Measurements from ENCODE around the gene SLC1A1.
"Not testable (repeated sequence)": the region's sequence is repeated elsewhere in the genome, so short reads cannot be mapped to it uniquely, and the experiment has no call there.

SLC1A1 gene

DNA sequence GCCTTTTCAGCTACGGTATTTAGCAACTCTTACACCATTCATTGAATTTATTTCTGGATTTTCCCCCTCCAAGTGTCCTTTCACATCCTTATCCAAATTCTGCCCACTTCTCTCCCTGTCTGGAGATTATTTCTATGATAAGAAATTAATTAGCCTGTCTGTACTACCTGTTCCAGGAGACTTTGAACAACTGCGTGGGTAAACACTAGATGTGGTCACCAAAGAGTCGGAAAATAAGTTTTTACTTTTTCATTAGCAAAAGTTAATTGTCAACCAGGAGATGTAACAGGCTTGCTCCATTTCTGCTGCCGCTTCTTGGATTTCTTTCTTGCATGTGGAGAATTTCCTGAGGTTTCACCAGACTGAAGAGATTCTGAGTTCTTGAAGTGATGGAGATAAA lies 14.0 kb downstream of the SLC1A1 start:
- DNase-seq (ENCODE audit: low read depth in 3 of 3, low spot score in 1 of 3), result no peak

DNA sequence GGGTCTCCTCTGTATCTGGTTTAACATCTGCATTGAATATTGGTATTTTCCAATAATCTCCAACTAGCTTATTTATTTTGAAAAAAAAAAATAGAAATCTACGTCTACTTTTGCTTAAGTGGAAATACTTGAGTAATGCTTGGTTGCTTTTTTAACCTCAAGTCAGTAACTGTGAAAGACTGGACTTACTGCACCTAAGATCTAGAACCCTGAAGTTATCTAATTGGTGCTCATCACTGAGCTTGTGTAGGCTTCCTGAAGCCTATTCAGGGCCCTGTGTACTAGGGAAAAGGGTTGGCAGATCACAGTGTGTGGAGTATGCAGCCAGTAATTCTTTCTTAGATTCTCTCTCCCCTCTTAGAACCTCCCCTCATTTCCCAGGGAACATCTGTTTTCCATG lies 16.2 kb downstream of the SLC1A1 start:
- no peak for DNase-seq (ENCODE audit: low read depth in 3 of 3, low spot score in 1 of 3)

DNA sequence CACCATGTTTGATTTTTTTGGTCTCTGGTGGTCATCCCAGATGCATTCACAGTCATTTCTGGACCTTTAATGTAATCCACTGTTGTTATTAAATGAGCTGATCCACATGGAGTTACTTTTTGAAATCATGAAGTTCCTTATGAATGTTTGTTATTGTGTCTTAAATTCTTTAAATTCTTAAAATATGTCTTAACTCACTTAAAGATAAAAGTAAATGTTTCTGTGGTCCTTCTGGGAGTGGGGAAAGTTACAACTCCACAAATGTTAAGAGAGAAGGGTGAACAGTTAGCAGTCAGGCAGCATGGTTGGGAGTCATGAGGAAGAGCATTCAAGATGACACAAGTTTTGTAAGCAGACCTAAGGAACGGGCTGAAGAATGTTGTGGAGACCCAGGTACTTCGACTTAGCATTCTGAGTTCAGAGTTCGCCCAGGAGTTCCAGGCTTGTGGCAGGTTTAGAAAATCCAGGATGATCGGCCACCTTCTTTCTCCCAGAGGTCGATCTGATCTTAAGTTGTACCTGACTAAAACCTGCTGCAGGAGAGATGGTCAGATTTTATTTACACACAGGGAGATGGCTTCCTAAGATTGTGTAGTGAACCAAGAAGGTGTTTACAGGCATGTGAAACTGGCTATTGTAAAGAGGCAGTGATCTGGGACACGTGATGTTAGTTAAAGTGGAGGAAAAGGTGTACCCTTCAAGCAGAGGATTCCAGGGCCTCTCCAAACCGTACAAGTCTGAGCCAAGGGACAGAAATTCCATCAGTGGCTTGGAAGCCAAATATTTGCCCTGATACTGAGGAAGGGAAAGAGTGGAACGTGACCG lies 17.2 kb downstream of the SLC1A1 start:
- no peak for DNase-seq (ENCODE audit: low read depth in 3 of 3, low spot score in 1 of 3)

DNA sequence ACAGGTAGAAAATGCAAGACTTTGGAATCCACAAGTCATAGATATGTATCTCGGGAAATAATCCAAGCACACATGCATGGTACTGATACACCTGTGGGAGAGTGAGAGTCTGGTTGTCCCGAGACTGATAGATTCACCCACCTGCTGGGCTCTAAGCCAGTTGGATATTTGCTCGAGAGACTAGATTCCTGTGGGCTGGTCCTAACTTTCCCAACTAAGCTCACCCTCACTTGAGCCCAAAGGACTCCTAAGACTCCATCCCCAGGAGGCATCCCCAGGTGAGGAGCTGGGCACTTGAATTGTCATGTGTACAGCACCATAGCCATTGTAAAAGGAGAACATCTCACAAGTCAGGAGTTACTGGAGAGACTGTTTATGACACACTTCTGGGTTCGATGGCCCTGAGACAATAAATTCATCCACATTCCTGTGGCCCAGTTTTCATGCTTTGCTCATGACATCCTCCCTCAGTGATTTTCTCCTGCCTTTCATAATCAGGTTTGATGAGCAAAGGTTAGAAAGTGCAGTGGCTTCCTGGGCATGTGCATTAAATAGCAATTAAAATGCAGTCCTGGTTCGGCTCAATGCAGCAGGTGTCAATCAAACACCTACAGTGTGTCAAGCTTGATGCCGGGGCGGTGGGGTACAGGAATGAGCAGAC lies 18.1 kb downstream of the SLC1A1 start:
- DNase-seq (ENCODE audit: low read depth in 3 of 3, low spot score in 1 of 3), result no peak

DNA sequence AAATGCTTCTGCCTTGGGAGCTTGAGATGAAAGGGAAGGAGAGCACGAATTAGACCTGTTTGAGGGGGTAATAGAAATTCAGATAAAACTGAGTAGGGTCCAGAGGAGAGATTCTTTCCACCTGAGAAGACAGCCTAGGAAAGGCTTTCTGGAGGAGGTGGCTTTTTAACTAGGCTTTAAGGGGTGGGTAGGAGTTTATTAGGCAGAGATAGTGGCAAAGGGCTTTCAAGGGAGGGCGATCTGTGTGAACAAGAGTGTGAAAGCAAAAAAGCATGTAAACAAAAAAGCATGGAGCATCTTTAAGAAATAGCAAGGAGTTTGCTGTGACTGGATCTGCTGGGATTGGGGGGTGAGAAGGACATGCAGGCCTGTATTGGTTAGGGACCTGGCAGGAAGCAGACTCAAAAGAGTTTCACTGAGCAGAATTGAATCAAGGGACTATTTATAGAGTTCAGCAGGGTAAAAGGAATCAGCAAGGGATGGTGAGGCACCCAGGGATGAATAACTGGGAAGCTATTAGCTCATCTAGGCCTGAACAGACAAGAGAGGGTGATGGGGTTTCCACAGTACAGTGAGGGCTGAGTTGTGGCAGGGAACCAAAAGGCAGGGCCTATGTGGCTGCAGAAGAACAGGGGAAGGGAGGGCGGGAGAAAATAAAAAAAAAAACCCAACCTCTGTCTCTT lies 18.8 kb downstream of the SLC1A1 start:
- no peak for DNase-seq (ENCODE audit: low read depth in 3 of 3, low spot score in 1 of 3)

DNA sequence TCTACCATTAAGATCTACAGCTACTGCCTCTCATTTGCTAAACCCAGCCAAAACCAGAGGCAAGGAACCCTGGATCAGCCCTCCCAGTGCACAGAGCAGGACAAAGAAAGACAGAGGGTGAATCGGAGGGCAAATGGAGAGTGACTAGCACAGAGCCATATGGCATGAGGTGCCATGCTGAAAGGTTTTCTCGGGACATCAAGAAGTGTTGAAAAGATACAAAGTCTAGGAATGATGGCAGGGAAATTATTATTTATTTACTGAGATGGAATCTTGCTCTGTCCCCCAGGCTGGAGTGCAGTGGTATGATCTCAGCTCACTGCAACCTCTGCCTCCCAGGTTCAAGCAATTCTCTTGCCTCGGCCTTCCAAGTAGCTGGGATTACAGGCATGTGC lies 19.3 kb downstream of the SLC1A1 start:
- DNase-seq (ENCODE audit: low read depth in 3 of 3, low spot score in 1 of 3), result no peak

DNA sequence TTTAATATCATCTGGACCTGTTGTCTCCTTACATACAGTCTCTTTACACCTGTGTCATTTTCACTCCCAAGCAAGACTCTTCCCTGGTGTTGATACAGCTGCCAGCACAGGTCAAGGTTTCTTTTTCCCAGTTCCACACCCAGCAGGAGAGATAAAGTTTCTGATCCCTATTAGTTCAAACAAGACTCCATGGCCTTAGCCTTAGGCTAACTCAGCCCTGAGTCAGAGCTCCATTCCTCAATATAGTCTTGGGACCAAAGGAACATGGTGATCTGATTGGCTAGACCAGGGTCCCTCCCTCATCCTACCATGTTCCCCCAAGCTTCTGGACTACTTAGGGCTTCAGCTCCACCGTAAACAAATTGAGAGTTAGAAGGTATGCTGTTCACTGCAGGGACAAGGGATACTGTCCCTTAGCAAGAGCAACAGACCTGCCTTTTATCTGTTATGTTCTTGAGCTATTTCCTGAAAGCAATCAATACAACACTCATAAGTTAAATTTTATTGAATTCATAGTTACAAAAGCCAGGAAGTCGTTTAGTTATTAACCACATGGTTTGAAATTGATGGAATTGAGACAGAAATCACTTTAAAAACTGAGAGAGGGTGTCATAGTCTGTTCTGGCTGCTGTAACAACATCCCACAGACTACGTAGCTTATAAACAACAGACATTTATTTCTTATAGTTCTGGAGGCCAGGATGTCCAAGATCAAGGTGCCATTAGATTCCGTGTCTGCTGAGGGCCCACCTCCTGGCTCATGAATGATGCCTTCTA lies 20.5 kb downstream of the SLC1A1 start:
- no peak for DNase-seq (ENCODE audit: low read depth in 3 of 3, low spot score in 1 of 3)

DNA sequence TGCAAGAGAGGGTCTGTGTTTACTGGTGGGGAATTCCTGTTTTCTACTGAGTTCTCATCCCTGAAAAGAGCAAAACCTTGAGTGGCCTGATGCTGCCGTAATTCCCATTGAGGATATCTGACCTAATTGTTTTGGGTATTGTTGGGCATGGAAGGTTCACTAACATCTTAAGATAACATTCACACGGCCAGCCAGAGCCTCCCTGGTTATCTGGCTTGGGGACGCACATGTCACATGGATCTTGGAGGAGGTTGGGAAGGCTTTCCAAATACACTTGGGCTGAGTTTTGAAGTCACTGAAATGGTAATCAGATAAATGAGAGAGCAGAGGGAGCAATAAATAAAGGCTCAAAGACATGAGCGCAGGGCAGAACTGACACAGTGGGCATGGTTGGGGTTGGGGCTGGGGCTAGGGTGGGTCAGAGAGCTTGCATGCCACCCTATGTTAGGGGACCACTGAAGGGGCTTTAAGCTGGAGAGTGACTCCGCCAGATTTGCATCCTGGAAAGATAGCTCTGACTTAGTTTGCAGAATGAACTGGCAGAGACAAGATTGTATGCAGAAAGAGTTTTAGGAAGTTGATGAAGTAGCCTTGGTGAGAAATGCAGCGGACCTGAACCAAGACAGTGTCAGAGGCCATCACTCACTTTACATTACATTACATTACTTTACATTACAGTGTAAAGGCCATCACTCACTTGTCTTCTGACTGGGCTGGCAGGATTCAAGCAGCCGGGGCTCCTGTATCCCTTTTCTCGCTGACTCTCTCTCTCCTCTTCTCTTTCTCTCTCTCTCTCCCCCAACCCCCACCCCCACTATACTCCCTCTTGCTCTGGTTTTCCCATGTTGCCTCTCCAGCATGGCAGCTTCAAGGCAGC lies 24.2 kb downstream of the SLC1A1 start:
- DNase-seq (ENCODE audit: low read depth in 3 of 3, low spot score in 1 of 3), result no peak

DNA sequence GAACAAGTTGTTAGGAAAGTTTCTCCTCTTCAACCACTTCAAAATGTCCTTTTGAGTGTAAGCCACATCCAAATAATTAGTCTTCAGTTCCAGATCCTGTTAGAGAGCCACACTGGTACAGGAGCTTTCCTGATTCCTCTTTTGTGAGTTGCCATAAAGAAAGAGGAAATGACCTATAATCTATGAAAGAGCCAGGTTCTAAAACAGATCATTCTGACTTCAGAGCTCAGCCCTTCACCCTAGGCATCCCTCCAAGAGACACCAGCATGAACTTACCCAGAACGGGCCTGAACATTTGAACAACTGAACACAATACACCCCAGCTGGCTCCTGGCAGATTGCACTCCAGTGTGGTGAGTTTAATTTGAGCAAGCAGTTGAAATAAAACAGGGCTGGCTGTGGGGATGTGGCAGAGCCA lies 25.7 kb downstream of the SLC1A1 start:
- no peak for DNase-seq (ENCODE audit: low read depth in 3 of 3, low spot score in 1 of 3)

DNA sequence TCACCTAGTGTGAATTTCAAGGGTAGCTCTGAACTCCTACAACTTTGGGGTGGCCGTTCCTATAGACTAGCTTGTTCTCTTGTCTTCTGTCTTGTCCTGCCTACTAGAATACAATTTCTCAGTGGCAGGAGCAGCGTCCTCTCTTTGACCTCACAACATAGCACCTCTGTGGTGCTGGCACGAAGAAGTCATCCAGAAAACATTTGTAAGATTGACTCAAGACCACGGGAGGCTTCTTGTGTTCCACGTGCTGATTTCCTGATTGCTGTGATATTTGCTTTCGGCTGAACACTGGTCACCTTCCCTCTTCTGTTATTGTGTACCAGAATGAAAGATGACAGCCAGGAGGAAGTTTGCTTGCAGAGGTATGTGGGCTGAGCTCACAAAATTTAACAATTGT lies 27.0 kb downstream of the SLC1A1 start:
- DNase-seq (ENCODE audit: low read depth in 3 of 3, low spot score in 1 of 3), result no peak

DNA sequence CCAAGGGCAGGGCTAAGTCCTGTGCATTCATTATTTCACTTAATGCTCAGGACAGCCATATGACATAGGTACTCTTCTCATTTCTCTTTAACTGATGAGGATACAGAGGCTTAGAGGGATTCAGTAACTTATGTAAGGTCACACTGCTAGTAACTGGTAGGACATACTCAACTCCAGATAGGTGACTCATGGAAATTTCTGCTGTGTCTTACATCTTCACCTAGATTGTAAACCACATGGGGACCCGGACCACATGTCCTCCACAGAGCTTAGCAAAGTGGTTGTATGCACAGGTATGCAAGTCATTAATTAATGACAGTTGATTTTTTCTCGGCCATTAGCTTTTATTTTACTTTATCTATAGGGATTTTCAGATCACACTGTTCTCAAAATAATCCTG lies 29.3 kb downstream of the SLC1A1 start:
- DNase-seq (ENCODE audit: low read depth in 3 of 3, low spot score in 1 of 3), result no peak

DNA sequence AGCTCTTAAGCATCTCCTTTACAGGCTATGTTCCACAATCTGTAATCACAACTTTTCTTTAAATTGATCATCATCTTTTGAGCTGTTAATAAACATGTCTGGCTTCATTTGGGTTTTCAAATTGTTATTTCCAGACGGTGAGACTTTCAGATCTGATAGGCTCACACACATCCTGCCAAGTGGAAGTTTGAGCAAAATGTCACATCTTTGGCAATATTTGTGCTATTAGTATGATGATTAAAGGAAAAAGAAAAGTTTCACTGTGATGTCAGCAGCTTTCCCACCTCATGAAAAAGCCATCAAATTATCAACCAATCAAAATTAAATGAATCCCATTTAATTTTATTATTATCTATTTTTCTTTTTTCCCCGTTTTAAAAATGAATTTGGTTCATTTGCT lies 29.8 kb downstream of the SLC1A1 start:
- no peak for DNase-seq (ENCODE audit: low read depth in 3 of 3, low spot score in 1 of 3)

DNA sequence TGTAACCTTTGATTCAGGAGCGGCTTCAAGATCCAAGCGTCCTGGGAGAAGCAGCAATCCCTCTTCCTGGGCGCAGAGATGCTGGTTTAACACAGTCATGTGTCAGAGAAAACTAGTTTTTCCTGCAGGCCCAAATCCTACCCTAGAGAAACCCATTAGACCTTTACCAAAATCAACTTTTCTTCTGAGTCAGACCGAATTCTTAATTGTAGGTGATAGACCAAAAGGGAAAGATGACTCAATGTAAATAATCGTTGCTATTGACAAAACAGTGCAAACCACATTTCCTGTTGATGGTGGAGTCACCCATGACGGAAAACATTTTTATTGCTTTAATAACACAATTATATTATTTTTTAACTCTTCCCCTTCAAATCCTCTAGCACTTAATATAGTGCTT lies 40.1 kb downstream of the SLC1A1 start:
- DNase-seq (ENCODE audit: low read depth in 3 of 3, low spot score in 1 of 3), result no peak

DNA sequence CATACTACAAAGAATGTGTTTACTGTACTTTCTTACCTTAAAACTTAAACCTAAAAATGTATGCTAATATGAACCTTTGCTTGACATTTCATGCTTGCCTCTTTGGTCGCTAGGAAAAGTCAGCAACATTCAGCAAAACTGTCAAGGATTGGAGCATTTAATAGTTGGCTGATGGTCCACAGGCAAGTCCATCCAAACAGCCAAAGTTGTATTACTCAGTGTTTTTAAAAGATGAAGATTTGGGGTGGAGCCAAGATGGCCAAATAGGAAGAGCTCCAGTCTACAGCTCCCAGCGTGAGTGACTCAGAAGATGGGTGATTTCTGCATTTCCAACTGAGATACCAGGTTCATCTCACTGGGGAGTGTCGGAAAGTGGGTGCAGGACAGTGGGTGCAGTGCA lies 40.6 kb downstream of the SLC1A1 start:
- DNase-seq (ENCODE audit: low read depth in 3 of 3, low spot score in 1 of 3), result not testable (repeated sequence)

DNA sequence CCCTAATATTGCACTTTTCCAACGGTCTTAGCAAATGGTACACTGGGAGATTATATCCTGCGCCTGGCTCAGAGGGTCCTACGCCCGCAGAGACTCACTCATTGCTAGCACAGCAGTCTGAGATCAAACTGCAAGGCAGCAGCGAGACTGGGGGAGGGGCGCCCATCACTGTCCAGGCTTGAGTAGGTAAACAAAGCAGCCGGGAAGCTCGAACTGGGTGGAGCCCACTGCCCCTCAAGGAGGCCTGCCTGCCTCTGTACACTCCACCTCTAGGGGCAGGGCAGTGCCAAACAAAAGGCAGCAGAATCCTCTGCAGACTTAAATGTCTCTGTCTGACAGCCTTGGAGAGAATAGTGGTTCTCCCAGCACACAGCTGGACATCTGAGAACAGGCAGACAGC lies 41.1 kb downstream of the SLC1A1 start:
- DNase-seq (ENCODE audit: low read depth in 3 of 3, low spot score in 1 of 3), result not testable (repeated sequence)

DNA sequence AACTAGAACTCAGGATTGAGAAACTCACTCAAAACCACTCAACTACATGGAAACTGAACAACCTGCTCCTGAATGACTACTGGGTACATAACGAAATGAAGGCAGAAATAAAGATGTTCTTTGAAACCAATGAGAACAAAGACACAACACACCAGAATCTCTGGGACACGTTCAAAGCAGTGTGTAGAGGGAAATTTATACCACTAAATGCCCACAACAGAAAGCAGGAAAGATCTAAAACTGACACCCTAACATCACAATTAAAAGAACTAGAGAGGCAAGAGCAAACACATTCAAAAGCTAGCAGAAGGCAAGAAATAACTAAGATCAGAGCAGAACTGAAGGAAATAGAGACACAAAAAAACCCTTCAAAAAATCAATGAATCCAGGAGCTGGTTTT lies 43.6 kb downstream of the SLC1A1 start:
- DNase-seq (ENCODE audit: low read depth in 3 of 3, low spot score in 1 of 3), result not testable (repeated sequence)

DNA sequence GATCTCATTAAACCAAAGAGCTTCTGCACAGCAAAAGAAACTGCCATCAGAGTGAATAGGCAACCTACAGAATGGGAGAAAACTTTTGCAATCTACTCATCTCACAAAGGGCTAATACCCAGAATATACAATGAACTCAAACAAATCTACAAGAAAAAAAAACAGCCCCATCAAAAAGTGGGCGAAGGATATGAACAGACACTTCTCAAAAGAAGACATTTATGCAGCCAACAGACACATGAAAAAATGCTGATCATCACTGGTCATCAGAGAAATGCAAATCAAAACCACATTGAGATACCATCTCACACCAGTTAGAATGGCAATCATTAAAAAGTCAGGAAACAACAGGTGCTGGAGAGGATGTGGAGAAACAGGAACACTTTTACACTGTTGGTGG lies 45.9 kb downstream of the SLC1A1 start:
- not testable (repeated sequence) for DNase-seq (ENCODE audit: low read depth in 3 of 3, low spot score in 1 of 3)

DNA sequence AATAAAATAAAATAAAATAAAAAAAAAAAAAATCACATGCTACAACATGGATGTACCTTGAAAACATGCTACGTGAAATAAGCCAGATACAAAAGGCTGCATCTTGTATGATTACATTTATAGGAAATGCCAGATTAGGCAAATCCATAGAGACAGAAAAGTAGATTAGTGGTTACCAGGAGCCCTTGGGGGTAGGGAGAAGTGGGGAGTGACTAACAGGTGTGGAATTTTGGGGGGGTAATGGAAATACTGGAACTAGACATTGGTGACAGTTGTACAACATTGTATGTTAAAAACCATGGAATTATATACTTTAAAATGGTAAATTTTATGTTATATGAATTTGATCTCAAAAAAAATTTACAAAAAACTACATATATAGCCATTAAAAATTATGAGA lies 47.3 kb downstream of the SLC1A1 start:
- DNase-seq (ENCODE audit: low read depth in 3 of 3, low spot score in 1 of 3), result no peak

DNA sequence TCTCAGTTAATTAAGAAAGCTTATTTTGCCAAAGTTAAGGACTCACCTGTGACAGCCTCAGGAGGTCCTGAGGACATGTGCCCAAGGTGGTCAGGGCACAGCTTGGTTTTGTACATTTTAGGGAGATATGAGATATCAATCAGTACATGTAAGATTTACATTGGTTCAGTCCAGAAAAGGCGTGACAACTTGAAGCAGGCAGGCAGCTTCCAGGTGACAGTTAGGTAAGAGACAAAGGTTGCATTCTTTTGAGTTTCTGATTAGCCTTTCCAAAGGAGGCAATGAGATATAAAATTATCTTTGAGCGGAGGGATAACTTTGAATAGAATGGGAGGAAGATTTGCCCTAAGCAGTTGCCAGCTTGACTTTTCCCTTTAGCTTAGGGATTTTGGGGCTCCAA lies 47.8 kb downstream of the SLC1A1 start:
- DNase-seq (ENCODE audit: low read depth in 3 of 3, low spot score in 1 of 3), result no peak

DNA sequence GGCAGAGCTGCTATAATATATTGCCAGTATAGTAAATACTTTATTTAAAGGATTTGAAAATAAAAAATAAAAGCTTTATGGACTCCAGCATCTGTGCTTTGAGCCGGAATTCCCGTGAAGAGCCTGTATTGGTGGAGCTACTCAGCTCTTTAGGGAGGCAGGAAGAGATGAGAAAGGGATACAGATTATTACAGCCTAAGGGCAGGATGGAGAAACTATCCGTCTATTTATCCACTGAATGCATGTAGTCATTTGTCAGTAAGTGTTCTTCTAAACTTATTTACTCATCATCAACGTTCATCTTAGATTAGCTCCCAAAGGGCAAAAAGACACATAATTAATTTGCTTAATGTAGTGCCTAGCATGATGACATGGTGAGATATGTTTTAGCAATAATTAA lies 48.4 kb downstream of the SLC1A1 start:
- DNase-seq (ENCODE audit: low read depth in 3 of 3, low spot score in 1 of 3), result no peak

DNA sequence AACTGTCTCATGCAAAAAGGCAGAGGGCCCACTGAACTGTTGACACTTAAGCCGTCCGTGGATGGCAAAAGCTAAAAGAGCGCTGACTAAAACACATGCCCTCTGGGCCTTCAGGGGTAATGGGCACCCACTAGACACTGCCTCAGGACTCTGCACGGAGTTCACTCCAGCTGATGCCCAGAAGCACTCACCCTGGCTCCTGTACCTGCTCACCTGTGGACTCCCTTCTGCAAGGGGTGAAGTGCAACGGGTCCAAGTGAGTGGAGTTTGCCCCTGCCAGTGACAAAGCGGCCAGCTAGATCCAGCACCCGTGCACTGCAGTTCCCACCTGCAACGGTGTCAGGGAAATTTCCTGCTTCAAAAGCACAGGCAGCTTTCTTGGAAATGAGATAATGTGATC lies 50.2 kb downstream of the SLC1A1 start:
- no peak for DNase-seq (ENCODE audit: low read depth in 3 of 3, low spot score in 1 of 3)

All from stimulated activated CD4-positive, alpha-beta T cell treated with anti-CD3 and anti-CD28 coated beads, TNF-alpha, amount 100 ng/mL, for 1 hour (primary cell).